Inflammatory macrophage treated with lipopolysaccharide for 4 hours (primary cell): ENCODE results near the gene HIPK1.

Experiments used
- DNase-seq: peaks from one replicate; pipeline ENCODE4 v3.0.0-alpha.2; 2020

HIPK1 gene

DNA sequence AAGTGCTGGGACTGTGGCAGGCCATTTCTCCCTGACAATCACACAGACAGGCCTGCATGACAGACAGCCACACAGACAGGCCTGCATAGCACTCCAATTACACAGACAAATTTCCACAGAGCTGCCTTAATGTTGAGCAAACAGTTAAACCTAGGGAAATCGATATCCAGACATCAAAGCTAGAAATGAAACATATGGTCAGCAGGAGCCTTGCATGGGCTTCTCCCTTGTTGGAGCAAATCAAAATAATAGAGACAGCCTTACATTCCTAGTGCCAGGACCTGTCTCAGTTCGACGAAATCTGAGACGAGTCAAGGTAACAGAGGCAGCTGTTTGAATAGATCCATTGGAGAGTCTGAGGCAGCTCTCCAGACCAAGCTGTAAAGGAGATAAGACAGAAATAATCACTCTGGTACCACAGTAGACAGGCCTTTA is 92.6 kb downstream of the HIPK1 start:
- no peak for DNase-seq

DNA sequence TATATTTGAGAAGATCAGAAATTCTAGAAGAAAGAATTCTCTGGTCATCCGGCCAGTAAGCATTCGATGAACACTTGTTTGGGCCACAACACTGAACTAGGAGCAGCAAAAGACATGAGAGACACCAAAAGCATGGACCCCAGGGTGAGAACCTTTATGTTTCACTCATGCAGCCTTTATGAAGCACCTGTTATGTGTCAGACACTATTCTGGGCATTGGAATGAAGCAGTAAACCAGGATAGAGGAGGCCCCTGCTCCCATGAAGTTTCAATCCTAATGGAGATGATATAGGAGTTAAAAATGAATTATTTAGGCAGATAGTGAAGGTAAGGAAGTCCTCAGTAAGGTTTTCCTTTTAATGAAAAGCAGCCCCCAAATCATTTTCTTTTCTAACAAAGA is 93.8 kb downstream of the HIPK1 start:
- DNase-seq = no peak

DNA sequence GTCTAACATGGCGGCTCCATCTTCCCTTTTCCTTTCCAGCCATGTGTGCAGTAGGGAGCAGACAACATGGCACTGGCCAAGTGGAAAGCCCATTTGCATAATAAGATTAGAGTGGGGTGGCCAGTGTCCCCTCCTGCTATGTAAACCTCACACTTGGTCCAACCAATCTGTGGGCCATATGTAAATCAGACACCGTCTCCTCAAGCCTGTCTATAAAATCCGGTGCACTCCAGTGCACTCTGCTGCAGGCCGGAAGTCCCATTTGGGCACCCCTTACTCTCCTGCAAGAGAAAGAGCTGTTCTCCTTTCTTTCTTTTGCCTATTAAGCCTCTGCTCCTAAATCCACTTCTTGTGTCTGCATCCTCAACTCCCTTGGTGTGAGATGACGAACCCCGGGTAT is 94.3 kb downstream of the HIPK1 start:
- DNase-seq = no peak

DNA sequence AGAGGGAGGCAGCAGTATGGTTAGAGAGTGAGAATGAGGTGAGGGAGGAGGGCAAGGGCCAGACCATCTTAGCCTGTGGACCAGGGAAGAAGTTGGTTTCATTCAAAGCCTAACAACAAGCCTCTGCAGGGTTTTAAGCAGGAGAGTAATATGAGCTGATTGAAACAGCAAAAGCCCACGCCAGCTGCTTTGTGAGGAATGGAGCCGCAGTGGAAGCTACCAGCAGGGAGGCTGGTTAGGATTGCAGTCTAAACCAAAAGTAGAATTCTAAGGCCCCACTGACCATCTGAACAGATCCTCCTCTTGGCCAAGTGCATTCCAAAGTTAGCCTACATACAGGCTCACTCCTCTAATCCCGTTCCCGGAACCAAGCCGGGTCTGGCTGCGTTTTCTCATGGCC is 94.9 kb downstream of the HIPK1 start:
- no peak for DNase-seq

DNA sequence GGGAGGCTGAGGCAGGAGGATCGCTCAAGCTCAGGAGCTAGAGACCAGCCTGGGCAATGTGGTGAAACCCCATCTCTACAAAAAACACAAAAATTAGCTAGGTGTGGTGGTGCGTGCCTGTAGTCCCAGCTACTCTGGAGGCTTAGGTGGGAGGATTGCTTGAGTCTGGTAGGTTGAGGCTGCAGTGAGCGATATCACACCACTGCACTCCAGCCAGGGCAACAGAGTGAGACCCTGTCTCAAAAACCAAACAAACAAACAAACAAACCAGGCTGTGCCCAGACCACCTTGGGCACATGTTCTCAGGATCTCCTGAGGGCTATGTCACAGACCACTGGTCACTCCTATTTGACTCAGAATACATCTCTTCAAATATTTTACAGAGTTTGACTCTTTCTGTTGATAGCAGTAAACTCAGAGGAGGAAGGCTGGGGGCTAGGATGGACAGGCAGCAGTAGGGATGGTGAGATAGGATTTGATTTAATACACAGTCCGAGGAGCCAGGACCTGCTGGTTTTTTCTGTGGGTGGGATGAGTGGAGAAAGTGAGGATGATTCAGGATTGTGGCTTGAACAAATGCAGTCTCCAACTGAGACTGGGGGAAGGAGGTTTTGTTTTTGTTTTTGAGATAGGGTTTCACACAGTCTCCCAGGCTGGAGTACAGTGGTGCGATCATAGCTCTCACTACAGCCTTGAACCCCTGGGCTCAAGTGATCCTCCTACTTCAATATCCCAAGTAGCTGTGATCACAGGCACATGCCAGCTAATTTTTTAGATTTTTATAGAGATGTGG is 96.7 kb downstream of the HIPK1 start:
- DNase-seq = no peak

DNA sequence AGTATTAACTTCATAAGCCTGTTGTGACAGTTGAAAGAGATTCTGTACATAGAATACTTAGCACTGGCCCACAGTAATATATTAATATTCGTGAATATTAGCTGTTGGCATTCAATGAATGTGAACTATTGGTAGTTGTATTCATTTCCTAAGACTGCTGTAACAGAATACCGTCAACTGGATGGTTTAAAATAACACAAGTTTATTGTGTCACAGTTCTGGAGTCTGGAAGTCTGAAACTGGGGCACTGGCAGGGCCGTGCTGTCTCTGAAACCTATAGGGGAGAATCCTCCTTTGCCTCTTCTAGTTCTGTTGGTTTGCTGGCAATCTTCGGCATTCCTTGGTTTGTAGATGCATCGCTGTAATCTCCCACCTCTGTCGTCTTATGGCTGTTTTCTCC is 97.7 kb downstream of the HIPK1 start:
- no peak for DNase-seq
